ENCODE data around the gene ANKRD13A. TPM values are rescaled to one million over a fixed set of nuclear protein-coding genes. Genes with fewer than 3 reads are reported as not detected.

Gene ANKRD13A
- total RNA-seq, 4 donors from 2014 or later = 13.1 to 54.3 (median 37.7) TPM

DNA sequence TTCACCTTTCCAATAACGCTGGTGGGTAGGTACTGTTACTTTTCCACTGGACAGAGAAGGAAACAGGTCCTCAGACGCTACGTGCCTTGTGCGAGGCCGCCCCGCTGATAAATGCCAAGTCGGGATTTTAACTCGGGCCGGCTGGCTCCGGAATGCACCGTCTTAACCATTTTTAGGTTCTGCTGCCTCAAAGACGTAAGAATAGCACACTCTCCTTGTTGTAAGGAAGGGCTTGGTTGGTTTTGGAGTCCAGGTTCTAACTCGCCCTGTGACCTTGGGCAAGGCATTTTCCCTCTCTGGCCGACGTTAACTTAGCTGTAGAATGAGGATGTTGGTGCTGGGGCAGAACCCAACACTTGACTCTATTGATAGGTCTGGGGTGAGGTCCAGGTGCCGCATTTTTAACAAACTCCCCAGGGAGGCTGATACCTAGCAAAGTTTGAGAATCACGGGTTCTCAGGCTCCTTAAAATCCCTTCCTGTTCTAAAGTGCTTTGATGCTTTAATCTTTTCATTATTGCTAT lies 814 bp downstream of the ANKRD13A start:
- peak overlapping the region; percentile 94 for H3K4me3 ChIP-seq
- TF ChIP-seq, protein P1, sequence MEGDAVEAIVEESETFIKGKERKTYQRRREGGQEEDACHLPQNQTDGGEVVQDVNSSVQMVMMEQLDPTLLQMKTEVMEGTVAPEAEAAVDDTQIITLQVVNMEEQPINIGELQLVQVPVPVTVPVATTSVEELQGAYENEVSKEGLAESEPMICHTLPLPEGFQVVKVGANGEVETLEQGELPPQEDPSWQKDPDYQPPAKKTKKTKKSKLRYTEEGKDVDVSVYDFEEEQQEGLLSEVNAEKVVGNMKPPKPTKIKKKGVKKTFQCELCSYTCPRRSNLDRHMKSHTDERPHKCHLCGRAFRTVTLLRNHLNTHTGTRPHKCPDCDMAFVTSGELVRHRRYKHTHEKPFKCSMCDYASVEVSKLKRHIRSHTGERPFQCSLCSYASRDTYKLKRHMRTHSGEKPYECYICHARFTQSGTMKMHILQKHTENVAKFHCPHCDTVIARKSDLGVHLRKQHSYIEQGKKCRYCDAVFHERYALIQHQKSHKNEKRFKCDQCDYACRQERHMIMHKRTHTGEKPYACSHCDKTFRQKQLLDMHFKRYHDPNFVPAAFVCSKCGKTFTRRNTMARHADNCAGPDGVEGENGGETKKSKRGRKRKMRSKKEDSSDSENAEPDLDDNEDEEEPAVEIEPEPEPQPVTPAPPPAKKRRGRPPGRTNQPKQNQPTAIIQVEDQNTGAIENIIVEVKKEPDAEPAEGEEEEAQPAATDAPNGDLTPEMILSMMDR (IDR thresholded peaks at IDR 0.05) = no peak
- H3K27ac ChIP-seq = peak overlapping the region; percentile 1 to 76
- H3K9me3 ChIP-seq = no peaks in the 10 kb centered on the region
- intact Hi-C loops (cut with DNase I; ENCODE audit: low total_unique reads) = no loop called here
- H3K4me1 ChIP-seq = no peaks in the 10 kb centered on the region
- no peaks in the 10 kb centered on the region for H3K27me3 ChIP-seq
- H3K36me3 ChIP-seq = no peaks in the 10 kb centered on the region
- DNase-seq = peak in 1 of 2 donors; percentile 29

DNA sequence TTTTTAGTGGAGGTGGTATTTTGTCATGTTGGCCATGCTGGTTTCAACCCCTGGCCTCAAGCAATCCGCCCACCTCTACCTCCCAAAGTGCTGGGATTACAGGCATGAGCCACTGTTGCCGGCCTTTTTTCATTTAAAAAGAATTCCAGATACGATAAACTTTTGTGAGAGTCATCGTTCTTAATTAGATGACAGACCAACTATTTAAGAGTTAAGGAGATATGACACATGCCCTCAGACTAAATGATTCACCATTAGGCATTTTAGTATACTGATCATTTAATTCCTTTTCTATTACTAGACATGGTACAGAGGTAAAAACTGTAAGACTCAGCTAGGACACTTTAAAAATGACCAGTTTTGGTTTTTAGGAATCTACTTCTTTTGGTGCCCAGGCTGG lies 2.4 kb downstream of the ANKRD13A start:
- TF ChIP-seq POLR2A (IDR thresholded peaks at IDR 0.05) = no peak
- TF ChIP-seq, protein P1 (IDR thresholded peaks at IDR 0.05) = no peak
- intact Hi-C loops (cut with DNase I; ENCODE audit: low total_unique reads) = no loop called here
- H3K9me3 ChIP-seq = no peaks in the 10 kb centered on the region
- no peak for DNase-seq
- H3K4me3 ChIP-seq = no peak overlapping the region
- H3K36me3 ChIP-seq = no peaks in the 10 kb centered on the region
- no peaks in the 10 kb centered on the region for H3K27me3 ChIP-seq
- no peaks in the 10 kb centered on the region for H3K4me1 ChIP-seq
- no peak overlapping the region for H3K27ac ChIP-seq

GRCh38 chr12:110002676-110003515 lies 3.7 kb downstream of the ANKRD13A start:
- Histone ChIP-seq H3K9me3 (no peaks in the 10 kb centered on the region), H3K36me3 (no peaks in the 10 kb centered on the region), H3K4me1 (no peaks in the 10 kb centered on the region), H3K27me3 (no peaks in the 10 kb centered on the region), H3K27ac (no peak overlapping the region), H3K4me3 (no peak overlapping the region)
- intact Hi-C loops (cut with DNase I; ENCODE audit: low total_unique reads) = no loop called here
- no peak for DNase-seq
- TF ChIP-seq POLR2A (IDR thresholded peaks at IDR 0.05) = no peak
- TF ChIP-seq, protein P1 (IDR thresholded peaks at IDR 0.05) = no peak

GRCh38 chr12:110004598-110004997 lies 5.4 kb downstream of the ANKRD13A start:
- H3K36me3 ChIP-seq = no peaks in the 10 kb centered on the region
- no peak for DNase-seq
- H3K4me1 ChIP-seq = no peaks in the 10 kb centered on the region
- intact Hi-C loops (cut with DNase I; ENCODE audit: low total_unique reads) = no loop called here
- TF ChIP-seq, protein P1 (IDR thresholded peaks at IDR 0.05) = no peak
- TF ChIP-seq POLR2A (IDR thresholded peaks at IDR 0.05) = no peak
- no peaks in the 10 kb centered on the region for H3K9me3 ChIP-seq
- no peak overlapping the region for H3K4me3 ChIP-seq
- no peaks in the 10 kb centered on the region for H3K27me3 ChIP-seq
- H3K27ac ChIP-seq = no peak overlapping the region

GRCh38 chr12:110005319-110005973 lies 6.2 kb downstream of the ANKRD13A start:
- Histone ChIP-seq H3K27me3 (no peaks in the 10 kb centered on the region), H3K4me3 (no peak overlapping the region), H3K9me3 (no peaks in the 10 kb centered on the region), H3K36me3 (no peaks in the 10 kb centered on the region), H3K4me1 (no peaks in the 10 kb centered on the region), H3K27ac (no peak overlapping the region)
- TF ChIP-seq POLR2A (IDR thresholded peaks at IDR 0.05) = no peak
- TF ChIP-seq, protein P1 (IDR thresholded peaks at IDR 0.05) = no peak
- intact Hi-C loops (cut with DNase I; ENCODE audit: low total_unique reads) = no loop called here
- DNase-seq = no peak
